Measurements from ENCODE around the gene ACBD6. TPM values are rescaled to one million over a fixed set of nuclear protein-coding genes. Genes with fewer than 3 reads are reported as not detected.
A peak's percentile ranks its signal among the peaks of the same experiment; 100 is the strongest.

ACBD6 gene
- total and polyA plus RNA-seq, 2 of the 4 experiments (the other 2 are of a cell fraction), result 52.5 to 59.1 TPM

DNA sequence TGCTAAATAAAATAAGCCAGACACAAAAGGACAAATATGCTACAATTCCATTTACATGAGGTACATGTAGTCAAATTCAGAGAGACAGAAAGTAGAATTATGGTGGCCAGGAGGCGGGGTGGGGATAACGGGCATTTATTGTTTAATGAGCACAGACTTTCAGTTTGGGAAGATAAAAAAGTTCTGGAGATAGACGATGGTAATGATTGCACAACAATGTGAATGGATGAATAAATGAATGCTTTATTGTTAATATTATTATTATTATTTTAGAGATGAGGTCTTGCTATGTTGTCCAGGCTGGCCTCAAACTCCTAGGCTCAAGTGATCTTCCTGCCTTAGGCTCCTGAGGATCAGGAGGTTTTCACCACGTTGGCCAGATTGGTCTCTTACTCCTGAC is 150.4 kb downstream of the ACBD6 start:
- Histone ChIP-seq H3K14ac (replicated peaks; ENCODE audit: low read depth, low read length) (no peak overlapping the region), H3K9me3 (ENCODE audit: control insufficient read depth, insufficient read depth, low read length) (no peaks in the 10 kb centered on the region), H3K27me3 (ENCODE audit: control insufficient read depth, insufficient read depth, low read length) (no peaks in the 10 kb centered on the region), H3K36me3 (ENCODE audit: control insufficient read depth, insufficient read depth, low read length) (no peaks in the 10 kb centered on the region), H2BK120ac (ENCODE audit: low read depth, low read length) (no peak overlapping the region), H2BK20ac (ENCODE audit: low read depth, low read length) (no peak overlapping the region), H2AK5ac (ENCODE audit: low read depth, low read length) (no peak overlapping the region), H2BK5ac (ENCODE audit: low read depth, low read length, poor library complexity, severe bottlenecking) (no peak overlapping the region), H2AK9ac (replicated peaks; ENCODE audit: low read depth, low read length, poor library complexity) (no peak overlapping the region), H3K4me3 (ENCODE audit: insufficient read depth, low read depth, low read length) (no peak overlapping the region), H3K23ac (ENCODE audit: low read depth, low read length) (no peak overlapping the region), H3K4me1 (ENCODE audit: control insufficient read depth, insufficient read depth, low read length) (0 out of 2 replicates have a peak, but pooled peaks cover 3% of the 10 kb centered on the region), H2AFZ (replicated peaks; ENCODE audit: low read length, poor library complexity) (no peak overlapping the region), H3K4me2 (ENCODE audit: low read depth, low read length) (no peak overlapping the region), H4K8ac (ENCODE audit: low read depth in 2 of 2, low read length in 2 of 2) (no peak overlapping the region), H4K5ac (ENCODE audit: low read depth, low read length) (no peak overlapping the region), H3K18ac (ENCODE audit: low read depth, low read length) (no peak overlapping the region), H2BK15ac (ENCODE audit: low read depth, low read length) (no peak overlapping the region), H3K79me1 (ENCODE audit: low read depth in 1 of 2, low read length in 2 of 2) (peaks cover 4 to 24% of the 10 kb centered on the region in 2 experiments; a peak in 3 of 4 replicates), H3K27ac (ENCODE audit: insufficient read depth, low read length) (no peak overlapping the region), H3K9ac (ENCODE audit: low read depth, low read length) (no peak overlapping the region), H3K56ac (ENCODE audit: extremely low read depth, insufficient read depth, low read length) (no peak overlapping the region; the same call in 1 of the 2 replicates), H3K9me1 (ENCODE audit: insufficient read depth, low read length) (no peaks in the 10 kb centered on the region), H3K4ac (ENCODE audit: low read depth, low read length) (no peak overlapping the region), H4K20me1 (ENCODE audit: insufficient read depth, low read length) (peaks cover 14% of the 10 kb centered on the region; the same call in 1 of the 2 replicates), H4K91ac (ENCODE audit: insufficient read depth, low read depth, low read length) (no peak overlapping the region)
- ATAC-seq (ENCODE audit: low read depth) (no peak), DNase-seq (no peak)
- dilution Hi-C loops (cut with HindIII; ENCODE audit: low sequenced_read_pairs, unreplicated experiment) (no loop called here), intact Hi-C loops (cut with micrococcal nuclease) (no loop called here), in situ Hi-C loops (cut with MboI; ENCODE audit: low sequenced_read_pairs) (no loop called here)
- BruUV-seq (replicated peaks), result no TSS peak
- ChIA-PET POLR2A (ENCODE audit: unreplicated experiment) (no interaction called here), CTCF (no interaction called here)
- no CpG with 5 or more reads among the region's 4 CpGs for WGBS, 2 experiments (ENCODE audit: extremely low coverage in 2 of 2, insufficient read length in 1 of 2)
- TF ChIP-seq CEBPB (IDR thresholded peaks at IDR 0.05; ENCODE audit: low read depth, low read length) (peak; percentile 49; the same call in 1 of the 2 replicates), CHD1 (IDR thresholded peaks at IDR 0.05; ENCODE audit: low read depth, low read length) (no peak)
